Measurements from ENCODE around the gene DHRS4L2. TPM values are rescaled to one million over a fixed set of nuclear protein-coding genes. Genes with fewer than 3 reads are reported as not detected.

The DHRS4L2 gene
- total and polyA plus RNA-seq, 7 donors, result 8.0 to 62.7 (median 20.0) TPM

DNA sequence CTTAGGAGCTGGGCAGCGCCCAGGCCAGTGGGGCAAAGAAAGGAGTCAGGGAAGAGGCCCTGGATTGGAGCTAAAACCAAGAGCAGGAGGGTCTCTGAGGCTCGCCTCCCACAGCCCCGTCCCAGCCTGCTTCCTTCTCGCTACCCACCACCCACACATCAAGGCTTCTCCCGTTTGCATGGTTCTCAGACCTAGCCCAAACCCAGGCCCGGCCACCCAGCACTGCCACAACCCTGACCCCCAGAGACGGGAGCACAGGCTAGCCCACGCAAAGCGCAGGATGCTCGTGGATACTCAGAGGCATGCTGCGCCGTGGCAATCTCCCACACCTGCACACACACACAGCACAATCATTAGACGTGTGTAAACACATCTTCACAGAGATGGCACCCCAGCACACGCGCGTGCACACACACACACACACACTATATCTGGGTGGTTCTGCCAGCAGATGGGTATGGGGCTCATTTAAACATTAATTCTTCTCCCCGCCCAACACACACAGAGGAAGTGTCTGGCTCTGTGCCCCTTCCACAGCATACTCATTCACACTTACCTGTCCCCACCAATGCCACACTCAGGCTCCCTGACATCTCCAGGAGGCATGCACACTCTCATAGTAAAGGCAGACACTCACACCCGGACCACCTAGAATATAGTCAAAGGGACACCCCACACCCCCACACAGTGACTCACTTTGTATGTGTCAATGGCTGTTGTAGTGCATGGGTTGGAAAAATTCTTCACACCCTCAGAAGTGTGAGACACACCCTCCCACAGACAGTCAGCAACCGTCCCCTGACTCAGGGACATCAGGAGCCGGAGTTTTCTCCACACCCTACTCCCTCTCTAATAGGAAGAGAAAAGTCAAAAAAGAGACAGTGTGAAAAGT lies 64.2 kb downstream of the DHRS4L2 start:
- Histone ChIP-seq H3K4me3 (peak overlapping the region; percentile 41 to 66 (median 55)), H3K4me1 (peaks cover 0 to 16% (median 13%) of the 10 kb centered on the region in 4 donors), H3K27me3 (no peaks in the 10 kb centered on the region), H3K36me3 (no peaks in the 10 kb centered on the region), H3K9me3 (no peaks in the 10 kb centered on the region), H3K27ac (no peak overlapping the region)
- DNase-seq, result no peak
- WGBS, 2 donors, result 41 to 53% methylated on average over 20 of the region's 20 CpGs
- no peak for TF ChIP-seq POLR2A (IDR thresholded peaks at IDR 0.05)
- no peak for TF ChIP-seq POLR2AphosphoS5 (IDR thresholded peaks at IDR 0.05)
- no peak for TF ChIP-seq EP300 (IDR thresholded peaks at IDR 0.05)
- TF ChIP-seq, protein P1, sequence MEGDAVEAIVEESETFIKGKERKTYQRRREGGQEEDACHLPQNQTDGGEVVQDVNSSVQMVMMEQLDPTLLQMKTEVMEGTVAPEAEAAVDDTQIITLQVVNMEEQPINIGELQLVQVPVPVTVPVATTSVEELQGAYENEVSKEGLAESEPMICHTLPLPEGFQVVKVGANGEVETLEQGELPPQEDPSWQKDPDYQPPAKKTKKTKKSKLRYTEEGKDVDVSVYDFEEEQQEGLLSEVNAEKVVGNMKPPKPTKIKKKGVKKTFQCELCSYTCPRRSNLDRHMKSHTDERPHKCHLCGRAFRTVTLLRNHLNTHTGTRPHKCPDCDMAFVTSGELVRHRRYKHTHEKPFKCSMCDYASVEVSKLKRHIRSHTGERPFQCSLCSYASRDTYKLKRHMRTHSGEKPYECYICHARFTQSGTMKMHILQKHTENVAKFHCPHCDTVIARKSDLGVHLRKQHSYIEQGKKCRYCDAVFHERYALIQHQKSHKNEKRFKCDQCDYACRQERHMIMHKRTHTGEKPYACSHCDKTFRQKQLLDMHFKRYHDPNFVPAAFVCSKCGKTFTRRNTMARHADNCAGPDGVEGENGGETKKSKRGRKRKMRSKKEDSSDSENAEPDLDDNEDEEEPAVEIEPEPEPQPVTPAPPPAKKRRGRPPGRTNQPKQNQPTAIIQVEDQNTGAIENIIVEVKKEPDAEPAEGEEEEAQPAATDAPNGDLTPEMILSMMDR (IDR thresholded peaks at IDR 0.05), result no peak
- intact Hi-C loops (cut with DNase I), result loop anchor here (2.0 kb wide), 1 partner anchor 40 kb away; no protein-coding TSS in a partner anchor

DNA sequence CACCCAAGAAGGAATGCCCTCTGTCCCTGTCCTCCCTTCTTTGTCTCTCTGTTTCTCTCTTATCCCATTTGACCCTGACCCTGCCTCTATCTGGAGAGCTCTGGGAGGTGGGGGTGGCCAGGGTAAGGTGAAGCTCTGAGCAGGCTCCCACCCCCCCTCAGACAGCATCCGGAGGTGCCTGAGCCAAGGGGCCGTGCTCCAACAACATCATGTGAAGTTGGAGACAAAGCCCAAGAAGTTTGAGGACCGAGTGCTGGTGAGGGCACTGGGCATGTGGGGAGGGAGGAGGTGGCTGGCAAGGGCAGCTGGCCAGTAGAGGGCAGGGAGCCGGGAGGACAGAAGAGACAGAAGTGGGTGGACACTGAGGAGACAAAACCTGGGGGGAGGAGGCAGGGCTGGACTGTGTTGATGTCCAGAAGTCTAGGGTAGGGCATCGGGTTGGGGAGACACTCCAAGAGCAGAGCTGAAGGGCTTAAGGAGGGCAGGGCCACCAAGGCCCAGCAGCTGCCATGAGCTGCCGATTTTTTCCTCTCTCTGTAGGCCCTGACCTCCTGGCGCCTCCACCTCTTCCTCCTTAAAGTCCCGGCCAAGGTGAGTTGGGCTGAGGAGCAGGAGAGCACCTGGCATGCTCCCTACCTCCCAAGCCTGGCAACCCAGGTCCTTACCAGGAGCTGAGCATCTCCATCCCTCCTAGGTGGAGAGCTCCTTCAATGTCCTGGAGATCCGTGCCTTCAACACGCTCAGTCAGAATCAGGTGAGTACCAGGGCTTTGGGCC lies 65.0 kb downstream of the DHRS4L2 start:
- Histone ChIP-seq H3K4me3 (no peak overlapping the region), H3K27ac (no peak overlapping the region), H3K36me3 (no peaks in the 10 kb centered on the region), H3K9me3 (no peaks in the 10 kb centered on the region), H3K27me3 (no peaks in the 10 kb centered on the region), H3K4me1 (peaks cover 0 to 20% (median 13%) of the 10 kb centered on the region in 4 donors)
- DNase-seq, result peak; percentile 61
- TF ChIP-seq, protein P1 (IDR thresholded peaks at IDR 0.05), result no peak
- TF ChIP-seq POLR2A (IDR thresholded peaks at IDR 0.05) (no peak), POLR2AphosphoS5 (IDR thresholded peaks at IDR 0.05) (no peak), EP300 (IDR thresholded peaks at IDR 0.05) (no peak)
- intact Hi-C loops (cut with DNase I), result loop anchor here (2.0 kb wide), 1 partner anchor 39 kb away; no protein-coding TSS in a partner anchor
- 85 to 90% methylated on average over 10 of the region's 10 CpGs for WGBS, 2 donors

DNA sequence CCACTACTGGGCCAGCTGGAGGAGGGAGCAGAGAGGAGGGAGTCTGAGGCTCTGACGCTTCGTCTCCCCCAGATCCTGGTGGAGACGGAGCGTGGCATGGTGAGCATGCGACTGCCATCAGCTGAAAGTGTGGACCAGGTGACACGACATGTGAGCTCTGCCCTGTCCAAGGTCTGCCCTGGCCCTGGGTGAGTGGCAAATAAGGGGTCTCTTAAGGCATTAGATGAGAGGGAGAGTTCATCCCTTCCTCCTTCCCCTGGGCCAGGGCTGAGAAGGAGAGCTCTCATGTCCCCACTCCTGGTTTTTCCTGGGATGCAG lies 65.6 kb downstream of the DHRS4L2 start:
- H3K4me1 ChIP-seq, result peaks cover 0 to 20% (median 13%) of the 10 kb centered on the region in 4 donors
- no peak overlapping the region for H3K4me3 ChIP-seq
- H3K9me3 ChIP-seq, result no peaks in the 10 kb centered on the region
- TF ChIP-seq POLR2A (IDR thresholded peaks at IDR 0.05), result no peak
- no peak for TF ChIP-seq POLR2AphosphoS5 (IDR thresholded peaks at IDR 0.05)
- TF ChIP-seq, protein P1 (IDR thresholded peaks at IDR 0.05), result no peak
- no peak for TF ChIP-seq EP300 (IDR thresholded peaks at IDR 0.05)
- no peaks in the 10 kb centered on the region for H3K27me3 ChIP-seq
- intact Hi-C loops (cut with DNase I), result no loop called here
- H3K27ac ChIP-seq, result no peak overlapping the region
- 89 to 95% methylated on average over 6 of the region's 6 CpGs for WGBS, 2 donors
- H3K36me3 ChIP-seq, result no peaks in the 10 kb centered on the region
- no peak for DNase-seq

DNA sequence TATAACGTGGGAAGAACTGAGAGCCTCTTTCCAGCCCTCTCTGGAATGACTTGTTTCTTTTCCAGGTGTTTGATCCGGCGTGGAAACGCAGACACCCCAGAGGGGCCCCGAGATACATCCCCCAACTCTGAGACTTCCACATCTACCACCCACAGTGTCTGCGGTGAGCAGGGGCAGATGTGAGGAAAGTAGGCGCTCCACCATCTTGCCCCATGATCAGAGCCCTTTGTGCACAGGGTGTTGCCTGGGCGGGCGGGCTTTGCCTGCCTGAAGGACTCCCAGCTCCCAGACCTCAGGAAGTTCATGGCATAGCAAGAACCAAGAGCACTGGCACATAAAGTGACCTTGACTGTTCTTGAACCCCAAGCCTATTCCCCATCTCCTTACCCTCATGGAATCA lies 65.9 kb downstream of the DHRS4L2 start:
- H3K27ac ChIP-seq, result no peak overlapping the region
- no peaks in the 10 kb centered on the region for H3K9me3 ChIP-seq
- 93 to 94% methylated on average over 9 of the region's 9 CpGs for WGBS, 2 donors
- no peaks in the 10 kb centered on the region for H3K36me3 ChIP-seq
- H3K4me1 ChIP-seq, result peaks cover 0 to 20% (median 13%) of the 10 kb centered on the region in 4 donors
- no peak for DNase-seq
- H3K4me3 ChIP-seq, result no peak overlapping the region
- H3K27me3 ChIP-seq, result no peaks in the 10 kb centered on the region
- TF ChIP-seq POLR2A (IDR thresholded peaks at IDR 0.05), result no peak
- TF ChIP-seq, protein P1 (IDR thresholded peaks at IDR 0.05), result no peak
- TF ChIP-seq POLR2AphosphoS5 (IDR thresholded peaks at IDR 0.05), result no peak
- TF ChIP-seq EP300 (IDR thresholded peaks at IDR 0.05), result no peak
- intact Hi-C loops (cut with DNase I), result no loop called here

Other genes starting within 250 kb of the DHRS4L2 start
- 10 to 100 TPM; 23.8 to 52.4 (median 37.8) TPM for gene DHRS4, start 35.2 kb upstream of the DHRS4L2 start, total RNA-seq
- 10 to 100 TPM; 71.1 to 87.1 (median 74.0) TPM for gene DHRS4, start 35.2 kb upstream of the DHRS4L2 start, polyA plus RNA-seq
- 1 to 10 TPM in 2 of 4 donors, under 1 TPM in 2; 0.14 to 3.3 (median 0.62) TPM for gene CARMIL3, start 63.1 kb downstream of the DHRS4L2 start, total RNA-seq
- 1 to 10 TPM in 1 of 3 donors, under 1 TPM in 2; under 0.01 to 1.7 (median 0.23) TPM for gene CARMIL3, start 63.1 kb downstream of the DHRS4L2 start, polyA plus RNA-seq
- gene CPNE6, start 82.6 kb downstream of the DHRS4L2 start, total RNA-seq, result 1 to 10 TPM in 3 of 4 donors, not detected in 1; 1.8 to 3.3 (median 2.9) TPM
- gene CPNE6, start 82.6 kb downstream of the DHRS4L2 start, polyA plus RNA-seq, result under 1 TPM in 1 of 3 donors, not detected in 2; 0.42 TPM
- gene PCK2, start 105.4 kb downstream of the DHRS4L2 start, total RNA-seq, result 10 to 100 TPM in 2 of 4 donors, 1 to 10 TPM in 2; 7.1 to 12.2 (median 9.2) TPM
- 100 to 1,000 TPM in 1 of 3 donors, 10 to 100 TPM in 2; 66.1 to 109 (median 99.5) TPM for gene PCK2, start 105.4 kb downstream of the DHRS4L2 start, polyA plus RNA-seq
- 10 to 100 TPM; 37.7 to 82.9 (median 54.8) TPM for gene DCAF11, start 125.8 kb downstream of the DHRS4L2 start, total RNA-seq
- 10 to 100 TPM; 70.9 to 79.8 (median 75.1) TPM for gene DCAF11, start 125.8 kb downstream of the DHRS4L2 start, polyA plus RNA-seq
- gene NRL, start 126.0 kb downstream of the DHRS4L2 start, total RNA-seq, result 1 to 10 TPM in 2 of 4 donors, under 1 TPM in 2; 0.71 to 2.2 (median 1.4) TPM
- 1 to 10 TPM; 1.2 to 2.9 (median 1.8) TPM for gene NRL, start 126.0 kb downstream of the DHRS4L2 start, polyA plus RNA-seq
- under 1 TPM in 1 of 4 donors, not detected in 3; 0.33 TPM for gene FITM1, start 141.7 kb downstream of the DHRS4L2 start, total RNA-seq
- 1 to 10 TPM in 1 of 3 donors, not detected in 2; 1.8 TPM for gene FITM1, start 141.7 kb downstream of the DHRS4L2 start, polyA plus RNA-seq
- 100 to 1,000 TPM; 129 to 186 (median 152) TPM for gene PSME1, start 147.3 kb downstream of the DHRS4L2 start, total RNA-seq
- gene PSME1, start 147.3 kb downstream of the DHRS4L2 start, polyA plus RNA-seq, result 100 to 1,000 TPM; 309 to 438 (median 416) TPM
- 10 to 100 TPM in 3 of 4 donors, 1 to 10 TPM in 1; 5.0 to 20.9 (median 12.9) TPM for gene EMC9, start 152.7 kb downstream of the DHRS4L2 start, total RNA-seq
- gene EMC9, start 152.7 kb downstream of the DHRS4L2 start, polyA plus RNA-seq, result 10 to 100 TPM; 20.6 to 37.2 (median 30.8) TPM
- gene PSME2, start 157.7 kb downstream of the DHRS4L2 start, total RNA-seq, result 10 to 100 TPM; 26.2 to 43.5 (median 34.5) TPM
- gene PSME2, start 157.7 kb downstream of the DHRS4L2 start, polyA plus RNA-seq, result 100 to 1,000 TPM; 228 to 485 (median 356) TPM
- gene RNF31, start 158.6 kb downstream of the DHRS4L2 start, total RNA-seq, result 10 to 100 TPM; 20.2 to 38.4 (median 29.7) TPM
- gene RNF31, start 158.6 kb downstream of the DHRS4L2 start, polyA plus RNA-seq, result 10 to 100 TPM; 13.6 to 57.8 (median 37.8) TPM
- gene IRF9, start 172.3 kb downstream of the DHRS4L2 start, total RNA-seq, result 100 to 1,000 TPM in 1 of 4 donors, 10 to 100 TPM in 3; 54.6 to 103 (median 56.1) TPM
- gene IRF9, start 172.3 kb downstream of the DHRS4L2 start, polyA plus RNA-seq, result 100 to 1,000 TPM in 1 of 3 donors, 10 to 100 TPM in 2; 46.2 to 115 (median 51.8) TPM
- gene REC8, start 183.2 kb downstream of the DHRS4L2 start, total RNA-seq, result 10 to 100 TPM in 2 of 4 donors, 1 to 10 TPM in 2; 4.6 to 24.1 (median 8.3) TPM
- 10 to 100 TPM in 1 of 3 donors, 1 to 10 TPM in 2; 1.8 to 21.7 (median 2.5) TPM for gene REC8, start 183.2 kb downstream of the DHRS4L2 start, polyA plus RNA-seq
- gene IPO4, start 199.9 kb downstream of the DHRS4L2 start, total RNA-seq, result 10 to 100 TPM; 11.0 to 37.1 (median 13.2) TPM
- 10 to 100 TPM in 1 of 3 donors, 1 to 10 TPM in 2; 3.0 to 24.4 (median 5.4) TPM for gene IPO4, start 199.9 kb downstream of the DHRS4L2 start, polyA plus RNA-seq
- 10 to 100 TPM; 29.6 to 36.9 (median 34.7) TPM for gene TM9SF1, start 206.5 kb downstream of the DHRS4L2 start, total RNA-seq
- gene TM9SF1, start 206.5 kb downstream of the DHRS4L2 start, polyA plus RNA-seq, result 10 to 100 TPM in 2 of 3 donors, 1 to 10 TPM in 1; 7.9 to 37.2 (median 10.8) TPM
- gene TSSK4, start 216.8 kb downstream of the DHRS4L2 start, total RNA-seq, result under 1 TPM in 1 of 4 donors, not detected in 3; 0.66 TPM
- gene TSSK4, start 216.8 kb downstream of the DHRS4L2 start, polyA plus RNA-seq, result under 1 TPM in 1 of 3 donors, not detected in 2; 0.22 TPM
- 100 to 1,000 TPM in 2 of 4 donors, 10 to 100 TPM in 2; 65.6 to 149 (median 102) TPM for gene CHMP4A, start 224.6 kb downstream of the DHRS4L2 start, total RNA-seq
- 100 to 1,000 TPM in 2 of 3 donors, 10 to 100 TPM in 1; 81.6 to 116 (median 109) TPM for gene CHMP4A, start 224.6 kb downstream of the DHRS4L2 start, polyA plus RNA-seq
- gene MDP1, start 227.1 kb downstream of the DHRS4L2 start, total RNA-seq, result 10 to 100 TPM; 22.4 to 31.7 (median 26.5) TPM
- 10 to 100 TPM; 15.1 to 34.2 (median 28.8) TPM for gene MDP1, start 227.1 kb downstream of the DHRS4L2 start, polyA plus RNA-seq
- 100 to 1,000 TPM; 104 to 217 (median 189) TPM for gene NEDD8, start 243.4 kb downstream of the DHRS4L2 start, total RNA-seq
- gene NEDD8, start 243.4 kb downstream of the DHRS4L2 start, polyA plus RNA-seq, result 100 to 1,000 TPM; 204 to 243 (median 221) TPM
- gene GMPR2, start 244.0 kb downstream of the DHRS4L2 start, total RNA-seq, result 10 to 100 TPM; 44.3 to 63.9 (median 48.3) TPM
- 10 to 100 TPM; 56.5 to 97.1 (median 58.9) TPM for gene GMPR2, start 244.0 kb downstream of the DHRS4L2 start, polyA plus RNA-seq

All from sigmoid colon (tissue), 7 donors.